ENCODE results near the gene LRRC37A3. TPM values are rescaled to one million over a fixed set of nuclear protein-coding genes. Genes with fewer than 3 reads are reported as not detected.
A peak's percentile ranks its signal among the peaks of the same experiment; 100 is the strongest.
"Not testable (repeated sequence)": the region's sequence is repeated elsewhere in the genome, so short reads cannot be mapped to it uniquely, and the experiment has no call there.

LRRC37A3 gene
- total RNA-seq, 1 experiment from 2014 or later = 7.7 TPM

DNA sequence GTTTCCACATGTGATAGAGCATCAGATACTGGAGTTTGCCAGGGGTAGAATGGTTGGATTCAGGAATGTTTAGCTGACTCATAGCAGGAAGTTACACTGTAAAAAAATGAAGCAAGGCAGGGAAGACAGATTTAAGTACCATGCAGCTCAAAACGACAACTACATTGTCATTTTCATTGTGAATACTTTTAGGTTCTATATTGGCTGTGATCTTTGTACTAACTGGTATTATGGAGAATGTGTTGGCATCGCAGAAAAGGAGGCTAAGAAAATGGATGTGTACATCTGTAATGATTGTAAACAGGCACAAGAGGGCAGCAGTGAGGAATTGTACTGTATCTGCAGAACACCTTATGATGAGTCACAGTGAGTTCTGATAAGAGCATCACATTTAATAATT is 8.2 kb upstream of the LRRC37A3 start:
- POLR2A ChIA-PET; H2AFZ ChIP-seq (ENCODE audit: low read depth, low read length, poor library complexity, severe bottlenecking); RAD21 ChIA-PET (ENCODE audit: low non-redundant PET in 1 of 2, low total read pairs in 2 of 2, uncharacterized antibody in 2 of 2, unreplicated experiment in 2 of 2); H3K9me2 ChIP-seq (ENCODE audit: insufficient read depth); CTCF ChIA-PET; H3K9me3 ChIP-seq (ENCODE audit: control insufficient read depth in 1 of 2, insufficient read depth in 1 of 2, low read depth in 1 of 2, low read length in 2 of 2); H3K9ac ChIP-seq (ENCODE audit: low read length); intact Hi-C loops (cut with micrococcal nuclease); H3K79me2 ChIP-seq (ENCODE audit: insufficient read depth, low read length); BruUV-seq (replicated peaks); H4K20me1 ChIP-seq (ENCODE audit: insufficient read depth); H3K36me3 ChIP-seq (ENCODE audit: control insufficient read depth in 1 of 2, insufficient read depth in 2 of 2, low read length in 2 of 2); H3K4me3 ChIP-seq (replicated peaks in 1 of 2; ENCODE audit: low read depth in 1 of 2, low read length in 2 of 2); H3K27me3 ChIP-seq (ENCODE audit: insufficient read depth, low read length): not testable (repeated sequence)
- TF ChIP-seq RAD21 (IDR thresholded peaks at IDR 0.05; ENCODE audit: low read depth) = peak; percentile 53
- TF ChIP-seq, protein P1, sequence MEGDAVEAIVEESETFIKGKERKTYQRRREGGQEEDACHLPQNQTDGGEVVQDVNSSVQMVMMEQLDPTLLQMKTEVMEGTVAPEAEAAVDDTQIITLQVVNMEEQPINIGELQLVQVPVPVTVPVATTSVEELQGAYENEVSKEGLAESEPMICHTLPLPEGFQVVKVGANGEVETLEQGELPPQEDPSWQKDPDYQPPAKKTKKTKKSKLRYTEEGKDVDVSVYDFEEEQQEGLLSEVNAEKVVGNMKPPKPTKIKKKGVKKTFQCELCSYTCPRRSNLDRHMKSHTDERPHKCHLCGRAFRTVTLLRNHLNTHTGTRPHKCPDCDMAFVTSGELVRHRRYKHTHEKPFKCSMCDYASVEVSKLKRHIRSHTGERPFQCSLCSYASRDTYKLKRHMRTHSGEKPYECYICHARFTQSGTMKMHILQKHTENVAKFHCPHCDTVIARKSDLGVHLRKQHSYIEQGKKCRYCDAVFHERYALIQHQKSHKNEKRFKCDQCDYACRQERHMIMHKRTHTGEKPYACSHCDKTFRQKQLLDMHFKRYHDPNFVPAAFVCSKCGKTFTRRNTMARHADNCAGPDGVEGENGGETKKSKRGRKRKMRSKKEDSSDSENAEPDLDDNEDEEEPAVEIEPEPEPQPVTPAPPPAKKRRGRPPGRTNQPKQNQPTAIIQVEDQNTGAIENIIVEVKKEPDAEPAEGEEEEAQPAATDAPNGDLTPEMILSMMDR (IDR thresholded peaks at IDR 0.05 in 2 of 3, conservative IDR thresholded peaks at IDR 0.05 in 1 of 3; ENCODE audit: borderline replicate concordance in 1 of 3, insufficient read depth in 1 of 3, low read depth in 2 of 3, low read length in 2 of 3) = peak; percentile 40 to 65 (median 52)
- peak; percentile 49 for TF ChIP-seq FOSL1 (IDR thresholded peaks at IDR 0.05; ENCODE audit: low read depth)
- peak; percentile 60; the same call in 1 of the 2 replicates for TF ChIP-seq JUND (IDR thresholded peaks at IDR 0.05)
- TF ChIP-seq CBX3 (IDR thresholded peaks at IDR 0.05; ENCODE audit: low read depth) = peak; percentile 22; the same call in 1 of the 2 replicates
- Histone ChIP-seq H3K4me2 (ENCODE audit: low read length) (peak overlapping the region; percentile 52), H3K27ac (ENCODE audit: low read depth, low read length) (peak overlapping the region; percentile 62; the same call in 1 of the 2 replicates), H3K4me1 (ENCODE audit: control insufficient read depth in 1 of 2, insufficient read depth in 2 of 2, low read length in 2 of 2) (peaks cover 6 to 17% of the 10 kb centered on the region in 2 experiments; a peak in 2 of 4 replicates)
- ATAC-seq = peak; percentile 89
- DNase-seq (ENCODE audit: low read depth, low spot score) = peak; percentile 79

GRCh38 chr17:64926430-64926829 is 7.2 kb upstream of the LRRC37A3 start:
- H3K4me3 ChIP-seq (replicated peaks in 1 of 2; ENCODE audit: low read depth in 1 of 2, low read length in 2 of 2); H3K79me2 ChIP-seq (ENCODE audit: insufficient read depth, low read length); POLR2A ChIA-PET; H3K36me3 ChIP-seq (ENCODE audit: control insufficient read depth in 1 of 2, insufficient read depth in 2 of 2, low read length in 2 of 2); RAD21 ChIA-PET (ENCODE audit: low non-redundant PET in 1 of 2, low total read pairs in 2 of 2, uncharacterized antibody in 2 of 2, unreplicated experiment in 2 of 2); H2AFZ ChIP-seq (ENCODE audit: low read depth, low read length, poor library complexity, severe bottlenecking); H3K4me2 ChIP-seq (ENCODE audit: low read length); intact Hi-C loops (cut with micrococcal nuclease); H4K20me1 ChIP-seq (ENCODE audit: insufficient read depth); H3K27ac ChIP-seq (ENCODE audit: low read depth, low read length); H3K9ac ChIP-seq (ENCODE audit: low read length); H3K9me3 ChIP-seq (ENCODE audit: control insufficient read depth in 1 of 2, insufficient read depth in 1 of 2, low read depth in 1 of 2, low read length in 2 of 2); H3K9me2 ChIP-seq (ENCODE audit: insufficient read depth); H3K27me3 ChIP-seq (ENCODE audit: insufficient read depth, low read length); DNase-seq (ENCODE audit: low read depth, low spot score); BruUV-seq (replicated peaks); ATAC-seq: not testable (repeated sequence)
- H3K4me1 ChIP-seq (ENCODE audit: control insufficient read depth in 1 of 2, insufficient read depth in 2 of 2, low read length in 2 of 2) = peaks cover 6 to 17% of the 10 kb centered on the region in 2 experiments; a peak in 2 of 4 replicates
- CTCF ChIA-PET = interaction anchor here (1.0 kb wide), 1 partner anchor 174 kb away, joined by 3 read pairs; no protein-coding TSS in a partner anchor

GRCh38 chr17:64925244-64925643 is 6.0 kb upstream of the LRRC37A3 start:
- ATAC-seq; H3K36me3 ChIP-seq (ENCODE audit: control insufficient read depth in 1 of 2, insufficient read depth in 2 of 2, low read length in 2 of 2); CTCF ChIA-PET; H4K20me1 ChIP-seq (ENCODE audit: insufficient read depth); RAD21 ChIA-PET (ENCODE audit: low non-redundant PET in 1 of 2, low total read pairs in 2 of 2, uncharacterized antibody in 2 of 2, unreplicated experiment in 2 of 2); POLR2A ChIA-PET; H3K9me2 ChIP-seq (ENCODE audit: insufficient read depth); H2AFZ ChIP-seq (ENCODE audit: low read depth, low read length, poor library complexity, severe bottlenecking); DNase-seq (ENCODE audit: low read depth, low spot score); H3K9ac ChIP-seq (ENCODE audit: low read length); H3K4me3 ChIP-seq (replicated peaks in 1 of 2; ENCODE audit: low read depth in 1 of 2, low read length in 2 of 2); H3K79me2 ChIP-seq (ENCODE audit: insufficient read depth, low read length); H3K27me3 ChIP-seq (ENCODE audit: insufficient read depth, low read length); H3K9me3 ChIP-seq (ENCODE audit: control insufficient read depth in 1 of 2, insufficient read depth in 1 of 2, low read depth in 1 of 2, low read length in 2 of 2); intact Hi-C loops (cut with micrococcal nuclease); H3K4me2 ChIP-seq (ENCODE audit: low read length); H3K27ac ChIP-seq (ENCODE audit: low read depth, low read length); BruUV-seq (replicated peaks): not testable (repeated sequence)
- H3K4me1 ChIP-seq (ENCODE audit: control insufficient read depth in 1 of 2, insufficient read depth in 2 of 2, low read length in 2 of 2) = peaks cover 8 to 20% of the 10 kb centered on the region in 2 experiments; a peak in 3 of 4 replicates

All from HCT116 (cell line).